HG03520 (cell line): ENCODE results near the gene HSD17B11.
A peak's percentile ranks its signal among the peaks of the same experiment; 100 is the strongest.
"Not testable (repeated sequence)": the region's sequence is repeated elsewhere in the genome, so short reads cannot be mapped to it uniquely, and the experiment has no call there.

Source experiments
- ATAC-seq: cut with Tn5 transposase; IDR thresholded peaks from one replicate; pipeline ENCODE4 v1.9.1; 2021; ENCODE audit warnings: mild to moderate bottlenecking, moderate library complexity; ENCODE audit not compliant: unreplicated experiment

The HSD17B11 gene

GRCh38 chr4:87360338-87360935 lies 30.6 kb downstream of the HSD17B11 start:
- ATAC-seq, result no peak

- no peak for ATAC-seq
Measured at GRCh38 chr4:87359258-87359657, 31.7 kb downstream of the HSD17B11 start.

GRCh38 chr4:87356832-87357526 lies 34.0 kb downstream of the HSD17B11 start:
- ATAC-seq, result no peak

- no peak for ATAC-seq
Measured at GRCh38 chr4:87354168-87355102, 36.6 kb downstream of the HSD17B11 start.

GRCh38 chr4:87353592-87353991 lies 37.4 kb downstream of the HSD17B11 start:
- ATAC-seq, result peak; percentile 78

- no peak for ATAC-seq
Measured at GRCh38 chr4:87345139-87345538, 45.8 kb downstream of the HSD17B11 start.

- ATAC-seq, result no peak
Measured at GRCh38 chr4:87342872-87343271, 48.1 kb downstream of the HSD17B11 start.

GRCh38 chr4:87341954-87342635 lies 48.9 kb downstream of the HSD17B11 start:
- not testable (repeated sequence) for ATAC-seq

GRCh38 chr4:87339440-87339839 lies 51.5 kb downstream of the HSD17B11 start:
- ATAC-seq, result no peak

GRCh38 chr4:87337361-87337760 lies 53.6 kb downstream of the HSD17B11 start:
- no peak for ATAC-seq

GRCh38 chr4:87333267-87333666 lies 57.7 kb downstream of the HSD17B11 start:
- ATAC-seq, result no peak

- no peak for ATAC-seq
Measured at GRCh38 chr4:87330761-87331160, 60.2 kb downstream of the HSD17B11 start.

GRCh38 chr4:87327136-87327535 lies 63.9 kb downstream of the HSD17B11 start:
- no peak for ATAC-seq

GRCh38 chr4:87326460-87326859 lies 64.5 kb downstream of the HSD17B11 start:
- ATAC-seq, result no peak

- no peak for ATAC-seq
Measured at GRCh38 chr4:87322754-87323153, 68.2 kb downstream of the HSD17B11 start, which contains the start of gene HSD17B13. Gene HSD17B13 (minus strand): TSS chr4:87322882. CDS start chr4:87322841, 41 bp downstream.

GRCh38 chr4:87321888-87322287 lies 69.1 kb downstream of the HSD17B11 start:
- ATAC-seq, result no peak

- ATAC-seq, result no peak
Measured at GRCh38 chr4:87317527-87317926, 73.5 kb downstream of the HSD17B11 start.

- ATAC-seq, result no peak
Measured at GRCh38 chr4:87316961-87317360, 74.0 kb downstream of the HSD17B11 start.

- not testable (repeated sequence) for ATAC-seq
Measured at GRCh38 chr4:87315000-87315399, 76.0 kb downstream of the HSD17B11 start.

GRCh38 chr4:87313756-87314155 lies 77.2 kb downstream of the HSD17B11 start:
- no peak for ATAC-seq

GRCh38 chr4:87311684-87312083 lies 79.3 kb downstream of the HSD17B11 start:
- ATAC-seq, result no peak
